ENCODE measurements around the gene PPP2R5E.

GRCh38 chr14:63405715-63406114 lies 137.5 kb downstream of the PPP2R5E start:
- TF ChIP-seq CTCF (IDR thresholded peaks at IDR 0.05) (no peak), POLR2A (IDR thresholded peaks at IDR 0.05) (no peak), POLR2AphosphoS5 (IDR thresholded peaks at IDR 0.05) (no peak)

All from suprapubic skin (tissue), 4 donors.